HT1080 (cell line): Measurements from ENCODE around the gene TNFAIP8L2. TPM values are rescaled to one million over a fixed set of nuclear protein-coding genes. Genes with fewer than 3 reads are reported as not detected.
"Not testable (repeated sequence)": the region's sequence is repeated elsewhere in the genome, so short reads cannot be mapped to it uniquely, and the experiment has no call there.

Experiments used
- DNase-seq: peaks from one replicate; pipeline ENCODE4 v3.0.0-alpha.2; 2015; ENCODE audit warnings: low read depth
- total RNA-seq: library from RNA; depleted of rRNA; stranded (reverse); fragments of >200 nt; shearing (Covaris generic); gene quantifications from 2 replicates; pipeline ENCODE4 v1.2.3, GENCODE V29; 2014; rRNA removed

The TNFAIP8L2 gene
- total RNA-seq, 1 experiment from 2014 or later: not detected

GRCh38 chr1:151188667-151189066 is 32.2 kb downstream of the TNFAIP8L2 start:
- not testable (repeated sequence) for DNase-seq

- peak; percentile 91 for DNase-seq
Observed at GRCh38 chr1:151189637-151190445, 33.4 kb downstream of the TNFAIP8L2 start, which contains the start of gene VPS72. VPS72 (minus strand) TSS chr1:151190197; CDS start chr1:151190121, 76 bp downstream.

GRCh38 chr1:151192047-151192446 is 35.6 kb downstream of the TNFAIP8L2 start:
- DNase-seq: no peak

GRCh38 chr1:151193304-151193703 is 36.9 kb downstream of the TNFAIP8L2 start:
- no peak for DNase-seq

DNA sequence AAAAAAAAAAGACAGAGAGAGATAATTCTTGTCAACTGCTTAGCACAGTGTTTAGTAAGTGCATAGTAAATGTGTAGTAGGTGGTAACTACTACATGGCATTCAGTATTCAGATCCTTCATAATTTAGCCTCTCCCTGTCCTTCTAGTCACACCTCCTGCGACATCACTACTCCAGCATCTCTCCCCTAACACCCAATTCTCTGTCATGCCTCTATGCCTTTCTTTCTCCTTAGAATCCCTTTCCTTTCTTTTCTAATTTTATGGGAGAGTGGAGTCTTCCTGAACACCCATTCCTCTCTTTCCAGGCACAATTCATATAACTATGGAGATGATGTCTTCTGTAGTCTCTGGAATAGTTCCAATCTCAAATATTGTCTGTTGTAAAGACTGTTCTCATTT is 37.4 kb downstream of the TNFAIP8L2 start:
- DNase-seq: peak; percentile 14

GRCh38 chr1:151194894-151195594 is 38.6 kb downstream of the TNFAIP8L2 start:
- peak; percentile 92 for DNase-seq

DNA sequence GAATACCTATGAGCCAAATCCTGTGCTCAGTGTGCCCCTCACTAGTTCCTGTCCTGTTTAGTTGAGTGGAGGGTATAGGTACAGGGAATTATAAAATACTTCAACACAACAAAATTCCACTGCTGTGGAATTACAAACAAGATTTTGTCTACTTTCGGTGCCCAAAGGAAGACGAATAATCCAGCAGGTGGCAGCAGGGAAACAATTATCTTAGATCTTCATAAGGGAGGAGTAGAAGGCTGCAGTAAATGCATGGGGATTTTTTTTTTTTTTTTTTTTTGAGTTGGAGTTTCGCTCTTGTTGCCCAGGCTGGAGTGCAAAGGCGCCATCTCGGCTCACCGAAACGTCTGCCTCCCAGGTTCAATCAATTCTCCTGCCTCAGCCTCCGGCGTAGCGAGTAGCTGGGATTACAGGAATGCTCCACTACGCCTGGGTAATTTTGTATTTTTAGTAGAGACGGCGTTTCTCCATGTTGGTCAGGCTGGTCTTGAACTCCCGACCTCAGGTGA is 39.9 kb downstream of the TNFAIP8L2 start:
- peak; percentile 90 for DNase-seq

DNA sequence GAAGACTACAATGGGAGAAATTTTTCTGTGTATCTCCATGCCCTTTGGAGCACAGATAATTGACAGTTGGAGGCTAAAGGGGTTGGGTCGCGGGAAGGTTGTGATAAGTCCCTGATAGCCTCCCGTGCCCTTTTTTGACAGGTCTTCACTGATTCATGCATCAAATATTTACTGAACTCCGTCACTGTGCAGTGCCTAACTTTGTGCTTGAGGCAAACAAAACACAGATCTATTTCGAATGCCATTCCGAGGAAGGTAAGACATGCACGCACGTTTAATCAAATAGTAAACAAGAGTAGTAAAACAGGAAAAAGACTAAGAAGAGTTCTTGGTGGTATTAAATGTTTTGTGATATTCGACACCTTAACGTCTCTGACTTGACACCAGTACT is 41.4 kb downstream of the TNFAIP8L2 start:
- DNase-seq: no peak

DNA sequence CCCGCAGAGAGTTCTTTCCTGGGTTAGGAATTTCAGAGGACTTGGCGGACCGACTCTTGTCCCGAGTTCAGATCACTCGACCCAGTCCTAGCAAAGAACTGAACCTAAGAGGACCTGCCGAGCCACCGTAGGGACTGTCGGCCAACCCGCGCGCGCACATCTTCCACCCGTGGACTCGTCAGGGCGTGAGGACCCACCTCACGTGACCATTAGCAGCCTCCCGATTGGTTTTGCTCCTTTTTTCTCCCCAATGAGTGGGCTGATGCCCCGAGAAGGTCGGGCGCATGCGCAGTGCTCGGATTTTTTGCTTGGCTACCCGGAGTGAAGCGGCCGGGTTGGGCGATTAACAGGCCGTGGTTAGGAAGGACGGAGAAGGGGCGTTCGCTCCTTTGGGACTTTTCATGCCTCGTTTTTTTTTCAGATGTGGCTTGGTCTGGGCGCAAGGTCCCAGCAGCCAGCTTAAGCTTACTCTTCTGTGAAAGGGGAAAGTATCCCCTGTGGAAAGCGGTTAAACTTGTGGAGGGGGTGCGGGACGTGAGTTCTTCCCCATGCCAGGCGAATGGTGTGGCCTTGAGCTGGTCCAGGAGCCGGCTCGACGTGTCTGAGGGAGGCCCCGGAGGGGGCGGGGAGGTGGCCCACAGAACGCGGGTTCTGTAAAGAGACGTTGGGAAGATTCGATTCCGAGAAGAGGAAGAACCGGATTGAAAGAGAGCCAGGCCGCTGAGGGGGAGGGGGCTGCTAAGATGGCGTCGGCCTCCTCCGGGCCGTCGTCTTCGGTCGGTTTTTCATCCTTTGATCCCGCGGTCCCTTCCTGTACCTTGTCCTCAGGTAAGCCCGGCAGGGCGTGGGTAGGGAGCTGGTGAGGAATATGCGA is 42.0 kb downstream of the TNFAIP8L2 start, which contains the start of gene PIP5K1A:
TSS of gene PIP5K1A (plus strand) at position 299 of the 874 bp plus-strand sequence. CDS start at position 744, 445 bp downstream.
- peak; percentile 96 for DNase-seq

DNA sequence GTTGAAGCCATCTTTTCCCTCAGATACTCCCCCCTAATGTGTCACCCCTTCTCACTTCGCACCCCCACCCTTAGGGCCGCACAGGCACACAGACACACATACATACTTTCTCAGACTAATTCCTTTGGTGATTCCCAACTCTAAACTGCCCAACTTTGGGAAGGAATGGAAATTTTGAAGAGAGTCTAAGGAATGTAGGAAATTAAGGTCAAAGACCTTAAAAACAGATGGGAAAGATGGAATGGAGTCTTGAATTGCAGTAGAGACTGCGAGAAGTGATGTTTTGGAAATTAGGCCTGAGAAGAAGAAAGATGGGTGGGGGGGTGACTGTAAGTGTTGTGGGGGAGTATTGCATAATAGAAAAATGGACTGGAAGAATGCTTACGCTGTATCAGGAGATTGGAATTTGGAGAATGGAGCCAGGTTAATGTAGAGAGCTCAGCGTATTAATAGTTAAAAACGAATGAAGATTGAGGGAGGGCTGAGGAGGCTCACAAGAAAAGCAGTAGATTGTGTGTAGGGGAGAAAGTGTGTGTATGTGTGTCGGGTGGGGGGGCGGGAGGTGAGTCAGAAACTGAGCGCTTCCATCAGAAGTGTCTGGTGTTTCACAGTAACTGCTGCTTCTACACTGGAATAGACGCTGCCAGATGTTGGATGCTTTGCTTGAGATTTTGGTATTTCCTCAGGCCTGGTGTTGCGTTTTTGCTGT is 43.6 kb downstream of the TNFAIP8L2 start:
- DNase-seq: peak; percentile 80

DNA sequence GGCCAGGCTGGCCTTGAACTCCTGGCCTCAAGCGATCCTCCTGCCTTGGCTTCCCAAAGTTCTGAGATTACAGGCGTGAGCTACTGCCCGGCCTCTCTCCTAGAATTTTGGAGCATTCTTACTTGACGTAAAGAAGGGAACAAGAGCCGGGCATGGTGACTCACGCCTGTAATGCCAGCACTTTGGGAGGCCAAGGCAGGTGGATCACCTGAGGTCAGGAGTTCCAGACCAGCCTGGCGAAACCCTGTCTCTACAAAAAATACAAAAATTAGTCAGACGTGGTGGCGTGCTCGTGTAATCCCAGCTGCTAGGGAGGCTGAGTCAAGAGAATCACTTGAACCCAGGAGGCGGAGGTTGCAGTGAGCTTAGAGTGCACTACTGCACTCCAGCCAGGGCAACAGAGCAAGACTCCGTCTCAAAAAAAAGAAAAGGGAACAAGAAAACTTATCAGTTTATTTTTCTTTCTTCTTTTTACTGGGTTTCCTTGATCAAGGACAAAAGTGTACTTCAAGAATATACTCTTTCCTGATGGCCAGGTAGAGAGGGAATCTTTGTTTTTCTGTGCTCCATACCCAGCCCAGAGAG is 49.0 kb downstream of the TNFAIP8L2 start:
- not testable (repeated sequence) for DNase-seq

Other genes with a start within 250 kb of the TNFAIP8L2 start
- gene SETDB1, start 230.3 kb upstream of the TNFAIP8L2 start, total RNA-seq: 24.0 and 25.3 TPM in 2 replicates
- 145 and 152 TPM in 2 replicates for gene CERS2, start 181.8 kb upstream of the TNFAIP8L2 start, total RNA-seq
- 0.55 and 0.63 TPM in 2 replicates for gene ANXA9, start 174.4 kb upstream of the TNFAIP8L2 start, total RNA-seq
- gene MINDY1, start 149.7 kb upstream of the TNFAIP8L2 start, total RNA-seq: 12.5 and 15.4 TPM in 2 replicates
- gene PRUNE1, start 148.2 kb upstream of the TNFAIP8L2 start, total RNA-seq: 6.1 and 11.9 TPM in 2 replicates
- gene BNIPL, start 120.1 kb upstream of the TNFAIP8L2 start, total RNA-seq: 0.10 TPM in 1 of 2 replicates, not detected in the other
- gene C1orf56, start 108.9 kb upstream of the TNFAIP8L2 start, total RNA-seq: 2.9 and 5.4 TPM in 2 replicates
- 66.5 and 67.1 TPM in 2 replicates for gene CDC42SE1, start 97.0 kb upstream of the TNFAIP8L2 start, total RNA-seq
- 8.8 and 9.8 TPM in 2 replicates for gene MLLT11, start 96.3 kb upstream of the TNFAIP8L2 start, total RNA-seq
- gene GABPB2, start 85.9 kb upstream of the TNFAIP8L2 start, total RNA-seq: 2.4 and 5.5 TPM in 2 replicates
- gene SEMA6C, start 10.0 kb upstream of the TNFAIP8L2 start, total RNA-seq: 0.80 and 1.5 TPM in 2 replicates
- gene LYSMD1, start 9.3 kb downstream of the TNFAIP8L2 start, total RNA-seq: 8.6 and 9.4 TPM in 2 replicates
- gene SCNM1, start 9.5 kb downstream of the TNFAIP8L2 start, total RNA-seq: 60.9 and 69.6 TPM in 2 replicates
- gene TMOD4, start 19.3 kb downstream of the TNFAIP8L2 start, total RNA-seq: 0.27 and 0.87 TPM in 2 replicates
- 52.9 and 59.3 TPM in 2 replicates for gene VPS72, start 33.5 kb downstream of the TNFAIP8L2 start, total RNA-seq
- 40.7 and 49.6 TPM in 2 replicates for gene PIP5K1A, start 41.9 kb downstream of the TNFAIP8L2 start, total RNA-seq
- gene PSMD4, start 98.1 kb downstream of the TNFAIP8L2 start, total RNA-seq: 233 and 234 TPM in 2 replicates
- gene ZNF687, start 125.7 kb downstream of the TNFAIP8L2 start, total RNA-seq: 17.6 and 22.2 TPM in 2 replicates
- 37.8 and 50.0 TPM in 2 replicates for gene PI4KB, start 170.8 kb downstream of the TNFAIP8L2 start, total RNA-seq
- 34.8 and 46.4 TPM in 2 replicates for gene RFX5, start 190.6 kb downstream of the TNFAIP8L2 start, total RNA-seq
- gene SELENBP1, start 216.1 kb downstream of the TNFAIP8L2 start, total RNA-seq: not detected in 2 replicates
- 526 and 564 TPM in 2 replicates for gene PSMB4, start 242.9 kb downstream of the TNFAIP8L2 start, total RNA-seq